RWPE1 (cell line): ENCODE measurements around the gene SAGE1.
"Not testable (repeated sequence)": the region's sequence is repeated elsewhere in the genome, so short reads cannot be mapped to it uniquely, and the experiment has no call there.

Source experiments
- CTCF ChIA-PET: fragments of 350-600 bp; sonication (Branson Sonifier 250); formaldehyde crosslinking; extraction: SDS; loops from one replicate; lab custom pipeline; 2021; lab: Yijun Ruan, JAX
- POLR2A ChIA-PET: fragments of 400-600 bp; formaldehyde crosslinking; extraction: SDS; loops from one replicate; lab custom pipeline; 2020; ENCODE audit warnings: antibody characterized with exemption; ENCODE audit not compliant: low non-redundant PET; lab: Yijun Ruan, JAX
- DNase-seq: peaks from one replicate; pipeline ENCODE4 v3.0.0; 2012; ENCODE audit warnings: low spot score
- H3K27ac ChIP-seq: fragments of 450-650 bp; 2 replicates; pipeline ENCODE4 v1.5.1; 2017
- CTCF ChIP-seq: fragments of 450-650 bp; conservative IDR thresholded peaks from 2 replicates; pipeline ENCODE4 v1.5.1; 2017; ENCODE audit warnings: low read depth, mild to moderate bottlenecking

SAGE1 gene, protein sequence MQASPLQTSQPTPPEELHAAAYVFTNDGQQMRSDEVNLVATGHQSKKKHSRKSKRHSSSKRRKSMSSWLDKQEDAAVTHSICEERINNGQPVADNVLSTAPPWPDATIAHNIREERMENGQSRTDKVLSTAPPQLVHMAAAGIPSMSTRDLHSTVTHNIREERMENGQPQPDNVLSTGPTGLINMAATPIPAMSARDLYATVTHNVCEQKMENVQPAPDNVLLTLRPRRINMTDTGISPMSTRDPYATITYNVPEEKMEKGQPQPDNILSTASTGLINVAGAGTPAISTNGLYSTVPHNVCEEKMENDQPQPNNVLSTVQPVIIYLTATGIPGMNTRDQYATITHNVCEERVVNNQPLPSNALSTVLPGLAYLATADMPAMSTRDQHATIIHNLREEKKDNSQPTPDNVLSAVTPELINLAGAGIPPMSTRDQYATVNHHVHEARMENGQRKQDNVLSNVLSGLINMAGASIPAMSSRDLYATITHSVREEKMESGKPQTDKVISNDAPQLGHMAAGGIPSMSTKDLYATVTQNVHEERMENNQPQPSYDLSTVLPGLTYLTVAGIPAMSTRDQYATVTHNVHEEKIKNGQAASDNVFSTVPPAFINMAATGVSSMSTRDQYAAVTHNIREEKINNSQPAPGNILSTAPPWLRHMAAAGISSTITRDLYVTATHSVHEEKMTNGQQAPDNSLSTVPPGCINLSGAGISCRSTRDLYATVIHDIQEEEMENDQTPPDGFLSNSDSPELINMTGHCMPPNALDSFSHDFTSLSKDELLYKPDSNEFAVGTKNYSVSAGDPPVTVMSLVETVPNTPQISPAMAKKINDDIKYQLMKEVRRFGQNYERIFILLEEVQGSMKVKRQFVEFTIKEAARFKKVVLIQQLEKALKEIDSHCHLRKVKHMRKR

DNA sequence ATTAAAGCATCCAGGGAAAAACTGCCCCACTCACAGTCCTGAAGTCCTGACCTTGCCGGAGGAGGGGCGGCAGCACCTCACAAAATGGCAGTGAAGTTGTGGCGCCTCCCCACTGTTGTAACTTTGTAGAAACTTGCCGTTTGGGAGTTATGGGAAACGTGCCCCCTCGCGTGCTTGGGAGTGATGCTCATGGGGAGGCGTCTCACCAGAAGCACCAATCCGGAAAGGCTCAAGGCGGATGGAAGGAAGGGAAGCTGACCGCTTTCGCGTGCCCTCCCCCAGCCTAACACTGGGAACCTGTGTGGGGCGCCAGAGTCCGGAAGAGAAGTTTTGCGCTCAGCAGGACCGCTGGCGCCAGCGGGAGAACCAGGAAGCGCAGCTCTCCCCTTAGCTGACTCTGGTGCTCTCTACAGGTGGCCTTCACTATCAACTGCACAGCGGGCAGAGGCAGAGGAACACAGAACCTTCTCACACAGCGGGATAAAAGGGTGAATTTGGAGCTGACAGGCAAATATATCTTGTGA is at the start of gene SAGE1, which contains the start of gene CT45A10:
Gene SAGE1 (plus strand): TSS at position 423 of the 524 bp plus-strand sequence. CDS start 2,527 bp downstream, outside the sequence.
Gene CT45A10 (minus strand): TSS at position 151 of the 524 bp plus-strand sequence. CDS start 8,100 bp downstream, outside the sequence.
- H3K27ac ChIP-seq: no peak within 1 kb of the TSS
- DNase-seq: no peak
- CTCF ChIA-PET: no interaction called here
- TF ChIP-seq CTCF: no peak
- POLR2A ChIA-PET: no interaction called here

DNA sequence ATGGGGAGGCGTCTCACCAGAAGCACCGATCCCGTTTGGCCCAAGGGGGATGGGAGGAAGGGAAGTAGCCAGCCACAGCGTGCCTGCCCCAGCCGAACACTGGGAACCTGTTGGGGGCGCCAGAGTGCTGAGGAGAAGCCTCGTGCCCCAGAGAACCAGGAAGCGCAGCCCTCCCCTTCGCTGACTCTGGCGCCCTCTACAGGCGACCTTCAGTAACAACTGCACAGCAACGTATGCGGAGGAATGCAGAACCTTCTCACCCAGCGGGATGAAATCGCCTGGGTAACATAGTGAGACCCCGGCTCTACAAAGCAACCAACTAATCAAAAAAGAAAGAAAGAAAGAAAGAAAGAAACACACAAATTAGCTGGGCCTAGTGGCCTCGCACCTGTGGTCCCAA is 39.1 kb upstream of the SAGE1 start, which contains the start of gene CT45A8:
Gene CT45A8 (minus strand): TSS at position 101 of the 400 bp plus-strand sequence. CDS start 3,755 bp downstream, outside the sequence.
- POLR2A ChIA-PET, DNase-seq, H3K27ac ChIP-seq, CTCF ChIA-PET: not testable (repeated sequence)

GRCh38 chrX:135871712-135872111 is 21.8 kb upstream of the SAGE1 start, which contains the start of gene CT45A9:
Gene CT45A9 (minus strand): TSS chrX:135871812. CDS start chrX:135868061, 3,751 bp downstream.
- POLR2A ChIA-PET, DNase-seq, CTCF ChIA-PET, H3K27ac ChIP-seq: not testable (repeated sequence)

GRCh38 chrX:135882741-135883140 is 10.8 kb upstream of the SAGE1 start:
- CTCF ChIA-PET, DNase-seq, POLR2A ChIA-PET, H3K27ac ChIP-seq: not testable (repeated sequence)

DNA sequence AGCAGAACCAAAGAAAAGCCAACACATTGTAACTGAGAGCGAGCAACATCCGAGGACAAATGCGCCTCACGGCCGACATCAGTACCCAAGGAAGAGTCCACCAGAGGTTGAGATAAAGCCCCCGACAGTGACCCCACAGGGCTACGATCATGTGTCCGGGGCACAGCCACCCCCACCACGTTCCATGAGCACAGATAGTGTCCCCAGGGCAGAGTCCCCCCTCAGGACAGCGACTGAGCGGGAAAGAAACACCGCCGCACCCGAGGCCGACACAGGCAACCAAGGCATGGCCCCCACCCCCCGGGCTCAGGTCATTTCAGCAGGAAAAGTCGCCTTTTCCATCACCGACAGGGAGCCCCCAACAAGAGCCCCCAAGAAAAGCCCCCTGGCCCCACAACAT is 5.3 kb upstream of the SAGE1 start:
- POLR2A ChIA-PET, DNase-seq, H3K27ac ChIP-seq, CTCF ChIA-PET: not testable (repeated sequence)

- POLR2A ChIA-PET, CTCF ChIA-PET, DNase-seq, H3K27ac ChIP-seq: not testable (repeated sequence)
Observed at GRCh38 chrX:135888976-135889375, 4.5 kb upstream of the SAGE1 start.

DNA sequence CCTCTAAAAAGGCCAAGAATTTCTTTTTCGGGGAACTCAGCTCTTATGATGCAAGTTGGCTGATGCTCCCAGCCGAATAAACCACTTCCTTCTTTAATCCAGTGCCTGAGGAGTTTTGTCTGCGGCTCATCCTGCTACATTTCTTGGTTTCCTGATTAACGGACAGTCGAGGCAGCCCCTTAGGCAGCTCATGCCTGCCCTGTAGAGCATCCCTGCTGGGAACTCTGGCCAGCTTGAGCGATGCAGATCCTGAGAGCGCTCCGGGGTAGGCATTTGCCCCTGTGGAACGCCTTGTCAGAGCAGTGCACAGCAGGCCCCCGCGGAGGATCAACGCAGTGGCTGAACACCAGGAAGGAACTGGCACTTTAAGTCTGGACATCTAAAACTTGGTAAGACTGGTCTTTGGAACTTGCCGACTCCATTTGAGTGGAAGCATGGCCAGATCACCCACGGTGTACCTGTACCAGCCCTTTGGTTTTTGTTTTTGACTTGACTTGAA is 3.4 kb upstream of the SAGE1 start:
- TF ChIP-seq CTCF: no peak
- ChIA-PET CTCF (interaction anchor here (1.0 kb wide), 1 partner anchor 150 kb away, joined by 3 read pairs; no protein-coding TSS in a partner anchor), POLR2A (no interaction called here)
- no peak for DNase-seq
- no peak overlapping the region for H3K27ac ChIP-seq

- no peak overlapping the region for H3K27ac ChIP-seq
- CTCF ChIA-PET: no interaction called here
- POLR2A ChIA-PET: no interaction called here
- DNase-seq: no peak
- no peak for TF ChIP-seq CTCF
Observed at GRCh38 chrX:135892781-135893180, 735 bp upstream of the SAGE1 start.
